Muscle layer of colon (tissue), 2 donors: Measurements from ENCODE around the gene CTXND1.

Experiments
- H3K27ac ChIP-seq: one replicate; pipeline ENCODE4 v1.7.0; 2013; ENCODE audit warnings: low read depth, mild to moderate bottlenecking, low read length, moderate library complexity
- H3K27me3 ChIP-seq, 2 donors: one replicate each; pipeline ENCODE4 v1.7.0; 2013; ENCODE audit warnings: low read length in 2 of 2, mild to moderate bottlenecking in 2 of 2; ENCODE audit not compliant: insufficient read depth in 2 of 2, control insufficient read depth in 1 of 2
- H3K36me3 ChIP-seq: one replicate; pipeline ENCODE4 v1.7.0; 2013; ENCODE audit warnings: mild to moderate bottlenecking, low read length; ENCODE audit not compliant: insufficient read depth
- H3K4me1 ChIP-seq: one replicate; pipeline ENCODE4 v1.7.0; 2013; ENCODE audit warnings: mild to moderate bottlenecking, low read length; ENCODE audit not compliant: insufficient read depth
- H3K4me3 ChIP-seq, 2 donors: one replicate each; pipeline ENCODE4 v1.7.0; 2013; ENCODE audit warnings: low read length in 2 of 2, low read depth in 1 of 2, mild to moderate bottlenecking in 1 of 2, moderate library complexity in 1 of 2
- H3K9ac ChIP-seq: one replicate; pipeline ENCODE4 v1.7.0; 2013; ENCODE audit warnings: low read length
- H3K9me3 ChIP-seq: one replicate; pipeline ENCODE4 v1.7.0; 2013; ENCODE audit warnings: mild to moderate bottlenecking, low read length
- donor health status: abdominal sarcoma.
- donor health status: Adenocarcinoma of cecum.

Gene CTXND1

DNA sequence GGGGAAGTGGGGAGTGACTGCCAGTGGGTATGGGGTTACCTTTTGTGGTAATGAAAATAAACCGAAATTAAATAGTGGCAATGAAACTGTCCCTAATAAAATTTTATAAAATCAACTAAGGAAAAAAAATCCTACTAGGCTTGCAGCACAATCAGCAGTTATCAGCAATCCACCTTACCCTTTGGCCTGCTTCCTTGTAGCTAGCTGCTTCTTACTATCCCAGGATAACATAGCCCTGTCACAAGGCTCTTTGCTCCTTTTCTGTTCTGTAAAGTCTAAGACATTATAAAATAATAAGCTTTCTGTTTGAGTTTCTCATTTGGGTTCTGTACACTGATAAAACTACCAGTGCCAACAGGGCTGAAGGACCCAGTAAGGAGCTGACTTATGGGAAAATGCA, 23.0 kb upstream of the CTXND1 start:
- Histone ChIP-seq H3K27me3 (no peaks in the 10 kb centered on the region), H3K9me3 (no peaks in the 10 kb centered on the region), H3K9ac (no peak overlapping the region), H3K4me3 (no peak overlapping the region), H3K4me1 (no peaks in the 10 kb centered on the region), H3K36me3 (no peaks in the 10 kb centered on the region), H3K27ac (no peak overlapping the region)

DNA sequence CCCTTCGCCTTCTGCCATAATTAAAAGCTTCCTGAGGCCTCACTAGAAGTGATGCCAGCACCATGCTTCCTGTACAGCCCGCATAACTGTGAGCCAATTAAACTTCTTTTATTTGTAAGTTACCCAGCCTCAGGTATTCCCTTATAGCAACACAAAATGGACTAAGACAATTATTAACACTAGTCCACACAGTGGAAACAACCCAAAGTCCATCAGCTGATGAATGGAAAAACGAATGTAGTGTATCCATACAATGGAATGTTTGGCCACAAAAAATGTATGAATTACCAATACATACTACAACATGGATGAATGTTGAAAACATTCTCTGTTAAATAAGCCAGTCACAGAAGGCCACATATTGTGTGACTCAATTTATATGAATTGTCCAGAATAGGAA, 22.5 kb upstream of the CTXND1 start:
- no peak overlapping the region for H3K9ac ChIP-seq
- no peak overlapping the region for H3K27ac ChIP-seq
- H3K27me3 ChIP-seq: no peaks in the 10 kb centered on the region

DNA sequence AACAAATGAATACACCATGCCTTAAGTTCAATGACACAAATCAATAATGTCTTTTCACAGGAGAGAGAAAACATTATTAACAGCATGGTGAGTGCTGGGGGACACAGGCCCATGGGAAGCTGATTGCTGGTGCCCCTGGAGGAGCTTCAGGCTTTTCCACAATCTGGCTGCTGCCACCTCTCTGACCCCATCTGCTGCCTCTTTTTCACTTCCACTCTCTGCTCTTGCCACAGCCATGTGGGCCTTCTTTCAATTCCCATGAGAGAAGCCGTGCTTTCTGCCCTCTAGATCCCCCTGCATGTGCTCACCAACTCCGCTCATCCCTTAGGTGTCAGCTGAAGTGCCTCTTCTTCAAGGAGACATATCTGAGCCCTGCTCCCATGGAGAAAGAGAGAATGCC, 21.0 kb upstream of the CTXND1 start:
- H3K36me3 ChIP-seq: no peaks in the 10 kb centered on the region
- H3K4me1 ChIP-seq: no peaks in the 10 kb centered on the region
- H3K9me3 ChIP-seq: no peaks in the 10 kb centered on the region
- H3K27me3 ChIP-seq: no peaks in the 10 kb centered on the region
- no peak overlapping the region for H3K27ac ChIP-seq
- H3K4me3 ChIP-seq: no peak overlapping the region
- H3K9ac ChIP-seq: no peak overlapping the region

More for the DNA sequence above, 22.5 kb upstream of the CTXND1 start:
- no peak overlapping the region for H3K4me3 ChIP-seq
- no peaks in the 10 kb centered on the region for H3K4me1 ChIP-seq
- H3K9me3 ChIP-seq: no peaks in the 10 kb centered on the region
- no peaks in the 10 kb centered on the region for H3K36me3 ChIP-seq

DNA sequence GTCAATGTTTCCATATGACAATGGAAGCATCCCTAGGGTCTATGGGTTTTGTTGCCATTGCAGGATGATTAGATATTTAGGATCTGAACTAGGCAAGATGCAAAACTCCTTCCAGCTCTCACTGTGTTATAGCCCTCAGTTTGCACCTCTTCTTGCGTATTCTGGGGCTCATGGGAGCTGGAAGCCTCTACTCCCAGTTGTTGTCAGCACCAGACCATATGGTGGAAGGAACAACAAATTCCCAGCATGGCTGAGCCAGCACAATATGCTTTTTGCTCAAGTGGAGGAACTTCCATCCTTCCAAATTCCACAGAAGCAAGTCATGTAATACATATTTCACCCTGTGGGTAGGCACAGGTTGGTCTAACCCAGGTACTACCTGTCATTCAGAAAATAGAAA, 18.5 kb upstream of the CTXND1 start:
- H3K27me3 ChIP-seq: no peaks in the 10 kb centered on the region

DNA sequence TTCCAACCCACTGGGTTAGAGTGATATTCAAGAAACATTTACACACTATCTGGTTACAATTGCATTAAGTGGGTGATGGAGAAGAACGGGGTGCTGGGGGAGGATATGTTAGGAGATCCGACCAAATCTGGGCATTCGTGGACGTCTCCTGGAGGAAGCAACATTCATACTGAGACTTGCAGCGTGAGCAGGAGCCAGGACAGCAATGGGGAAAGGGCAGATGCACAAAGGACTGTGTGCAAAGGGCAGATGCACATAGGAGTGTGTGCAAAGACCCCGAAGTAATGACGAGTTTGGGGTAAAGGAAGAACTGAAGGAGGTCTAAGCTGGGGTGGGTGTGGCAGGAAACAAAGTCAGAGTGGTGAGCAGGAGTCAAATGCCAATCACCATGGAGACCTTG, 16.1 kb upstream of the CTXND1 start:
- H3K9ac ChIP-seq: no peak overlapping the region
- H3K4me1 ChIP-seq: no peaks in the 10 kb centered on the region
- H3K4me3 ChIP-seq: no peak overlapping the region
- H3K9me3 ChIP-seq: no peaks in the 10 kb centered on the region
- H3K36me3 ChIP-seq: no peaks in the 10 kb centered on the region
- no peaks in the 10 kb centered on the region for H3K27me3 ChIP-seq
- no peak overlapping the region for H3K27ac ChIP-seq

More for the DNA sequence above, 18.5 kb upstream of the CTXND1 start:
- no peak overlapping the region for H3K27ac ChIP-seq
- H3K9ac ChIP-seq: no peak overlapping the region
- no peaks in the 10 kb centered on the region for H3K36me3 ChIP-seq
- no peaks in the 10 kb centered on the region for H3K9me3 ChIP-seq
- H3K4me1 ChIP-seq: no peaks in the 10 kb centered on the region
- H3K4me3 ChIP-seq: no peak overlapping the region

DNA sequence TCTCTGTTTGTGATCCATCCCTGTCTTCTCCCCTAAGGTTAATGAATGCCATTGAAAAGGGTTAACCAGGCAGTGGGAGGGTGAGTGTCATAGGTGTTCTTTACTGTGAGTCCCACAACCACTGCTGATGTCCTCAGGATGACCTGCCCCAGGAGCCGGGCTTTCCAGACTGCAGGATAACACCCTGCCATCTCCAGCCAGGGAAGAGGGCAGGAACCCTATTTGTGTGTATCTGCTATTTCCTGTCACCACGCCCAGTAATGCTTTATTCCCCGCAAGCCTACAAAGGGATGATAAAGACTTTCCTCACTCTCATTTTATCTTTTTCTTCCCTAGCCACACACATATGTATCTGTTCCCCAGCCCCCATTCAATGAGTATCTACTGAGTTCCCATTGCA, 15.6 kb upstream of the CTXND1 start:
- Histone ChIP-seq H3K4me1 (no peaks in the 10 kb centered on the region), H3K9ac (no peak overlapping the region), H3K27ac (no peak overlapping the region), H3K9me3 (no peaks in the 10 kb centered on the region), H3K27me3 (no peaks in the 10 kb centered on the region), H3K36me3 (no peaks in the 10 kb centered on the region), H3K4me3 (no peak overlapping the region)

DNA sequence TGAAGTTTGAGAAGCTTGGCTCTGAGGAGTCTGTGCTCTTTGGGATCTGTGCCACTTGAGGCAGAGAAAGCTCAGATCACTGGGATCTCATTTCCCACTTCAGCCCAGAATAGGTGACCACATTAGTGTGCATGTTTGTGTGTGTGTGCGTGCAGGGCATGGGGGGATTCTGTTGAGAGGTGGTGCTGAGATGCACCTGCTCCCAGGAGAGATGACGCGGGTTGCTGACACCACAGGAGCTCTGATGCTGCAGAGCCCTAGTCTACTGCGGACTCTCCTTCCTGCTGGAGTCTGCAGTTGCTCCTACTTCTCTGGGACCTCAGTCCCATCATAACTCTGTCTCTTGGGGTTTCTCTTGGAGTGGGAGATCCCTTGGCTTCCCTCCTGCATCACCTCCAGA, 14.7 kb upstream of the CTXND1 start:
- Histone ChIP-seq H3K27me3 (no peaks in the 10 kb centered on the region), H3K27ac (no peak overlapping the region), H3K4me3 (no peak overlapping the region), H3K9me3 (no peaks in the 10 kb centered on the region), H3K36me3 (no peaks in the 10 kb centered on the region), H3K9ac (no peak overlapping the region), H3K4me1 (no peaks in the 10 kb centered on the region)

DNA sequence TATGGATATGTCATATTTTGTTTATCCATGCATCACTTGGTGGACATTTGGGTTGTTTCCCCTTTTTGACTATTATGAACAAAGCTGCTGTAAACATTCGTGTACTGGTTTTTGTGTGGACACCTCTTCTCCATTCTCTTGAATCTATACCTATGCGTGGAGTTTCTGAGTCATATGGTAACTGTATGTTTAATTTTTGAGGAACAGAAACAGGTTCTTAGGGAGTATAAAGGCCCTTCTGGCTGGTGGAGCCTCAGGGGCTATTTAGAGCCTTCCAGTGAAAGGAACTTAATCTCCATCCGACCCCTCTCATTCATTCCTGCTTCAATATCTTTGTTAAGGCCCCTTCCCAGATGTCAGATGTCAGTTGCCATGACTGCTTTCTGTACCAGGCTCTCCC, 14.1 kb upstream of the CTXND1 start:
- no peaks in the 10 kb centered on the region for H3K4me1 ChIP-seq
- H3K27me3 ChIP-seq: no peaks in the 10 kb centered on the region
- H3K36me3 ChIP-seq: no peaks in the 10 kb centered on the region
- H3K27ac ChIP-seq: no peak overlapping the region
- no peak overlapping the region for H3K4me3 ChIP-seq
- H3K9ac ChIP-seq: no peak overlapping the region
- no peaks in the 10 kb centered on the region for H3K9me3 ChIP-seq

DNA sequence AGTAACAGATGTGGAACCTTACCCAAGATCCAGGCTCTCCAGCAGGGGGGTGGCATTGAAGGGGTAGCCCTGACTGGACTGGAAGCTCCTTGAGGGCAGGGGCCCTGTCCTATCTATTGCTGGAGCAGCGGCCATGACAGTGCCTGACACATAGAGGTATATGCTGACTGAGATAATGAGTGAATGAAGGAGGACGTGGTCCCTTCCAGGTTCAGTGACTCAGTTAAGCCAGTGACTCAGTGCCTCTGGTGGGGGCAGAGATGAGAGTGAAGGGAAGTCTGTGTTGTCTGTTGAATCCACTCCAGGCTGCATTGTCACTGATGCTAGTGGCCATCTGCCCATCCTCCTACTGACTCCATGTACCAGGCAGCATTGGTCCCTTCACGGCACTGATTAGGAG, 13.0 kb upstream of the CTXND1 start:
- Histone ChIP-seq H3K4me3 (no peak overlapping the region), H3K27me3 (no peaks in the 10 kb centered on the region), H3K27ac (no peak overlapping the region)

DNA sequence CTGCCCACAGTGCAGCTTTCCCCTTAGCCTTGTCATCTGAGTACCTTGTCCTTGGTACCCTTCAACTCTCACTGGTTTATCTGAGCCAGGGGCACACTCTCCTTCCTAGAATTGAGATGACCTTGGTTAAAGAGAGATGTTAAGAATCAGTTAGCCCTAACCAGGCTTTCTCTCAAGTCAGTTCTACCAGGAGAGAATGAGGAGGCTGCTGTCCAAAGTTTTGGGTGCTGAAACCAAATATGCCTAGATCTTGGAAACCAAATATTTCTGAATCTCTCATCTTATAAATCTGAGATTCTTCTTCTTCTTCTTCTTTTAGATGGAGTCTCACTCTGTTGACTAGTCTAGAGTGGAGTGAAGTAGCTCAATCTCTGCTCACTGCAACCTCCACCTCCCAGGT, 12.0 kb upstream of the CTXND1 start:
- Histone ChIP-seq H3K9ac (no peak overlapping the region), H3K36me3 (no peaks in the 10 kb centered on the region), H3K9me3 (no peaks in the 10 kb centered on the region), H3K4me3 (no peak overlapping the region), H3K27me3 (no peaks in the 10 kb centered on the region), H3K27ac (no peak overlapping the region), H3K4me1 (no peaks in the 10 kb centered on the region)

More for the DNA sequence above, 13.0 kb upstream of the CTXND1 start:
- H3K9me3 ChIP-seq: no peaks in the 10 kb centered on the region
- no peaks in the 10 kb centered on the region for H3K36me3 ChIP-seq
- no peak overlapping the region for H3K9ac ChIP-seq
- no peaks in the 10 kb centered on the region for H3K4me1 ChIP-seq

DNA sequence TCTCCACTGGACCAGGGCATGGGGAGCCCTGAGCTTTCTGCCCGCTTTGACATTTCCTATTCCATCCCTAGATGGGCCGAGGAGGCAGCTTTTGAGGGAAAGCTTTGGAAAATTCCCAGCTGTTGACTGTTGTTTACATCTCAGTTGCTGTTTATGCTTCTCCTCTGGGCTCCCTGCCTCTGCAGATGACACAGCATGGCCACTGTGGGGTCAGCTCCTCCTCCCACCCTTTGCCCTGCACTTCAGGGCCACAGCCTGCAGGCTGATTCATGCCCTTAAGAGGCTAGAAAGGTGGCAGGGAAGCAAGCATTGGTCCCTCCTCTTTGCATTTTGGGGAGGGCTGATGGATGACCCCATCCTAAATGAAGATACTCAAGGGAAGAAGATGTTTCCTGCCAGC, 8.5 kb upstream of the CTXND1 start:
- Histone ChIP-seq H3K9me3 (no peaks in the 10 kb centered on the region), H3K36me3 (no peaks in the 10 kb centered on the region), H3K9ac (no peak overlapping the region), H3K4me3 (no peak overlapping the region), H3K4me1 (no peaks in the 10 kb centered on the region), H3K27me3 (no peaks in the 10 kb centered on the region), H3K27ac (no peak overlapping the region)

DNA sequence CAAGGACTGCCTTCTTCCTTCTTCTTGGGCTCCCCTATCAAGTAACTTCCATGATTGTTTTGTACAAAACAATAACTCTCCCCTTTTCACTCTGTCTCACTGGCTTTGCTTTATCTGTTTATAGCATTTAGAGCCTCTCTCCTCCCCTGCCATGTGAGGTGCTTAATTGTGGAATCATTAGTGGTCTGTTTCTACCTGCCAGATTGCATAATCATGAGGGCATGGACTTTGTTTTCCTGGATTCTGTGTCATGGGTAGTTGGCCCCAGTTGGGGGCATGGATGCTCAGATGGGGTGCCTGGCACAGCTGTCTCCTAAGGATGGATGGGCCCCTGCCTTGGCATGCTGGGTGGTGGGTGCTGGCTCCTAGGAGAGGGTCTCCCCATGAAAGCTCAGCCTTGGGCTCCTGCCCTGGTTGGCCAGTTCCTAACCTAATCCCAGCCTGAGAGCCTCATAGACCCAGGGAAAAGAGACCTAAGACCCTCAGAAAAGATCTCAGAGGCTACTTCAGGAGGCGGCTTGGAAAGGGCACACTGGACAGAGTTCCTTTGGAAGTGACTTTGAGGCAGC, 8.0 kb upstream of the CTXND1 start:
- H3K9me3 ChIP-seq: no peaks in the 10 kb centered on the region
- no peak overlapping the region for H3K27ac ChIP-seq
- H3K36me3 ChIP-seq: no peaks in the 10 kb centered on the region
- no peaks in the 10 kb centered on the region for H3K4me1 ChIP-seq
- H3K4me3 ChIP-seq: no peak overlapping the region
- H3K9ac ChIP-seq: no peak overlapping the region
- H3K27me3 ChIP-seq: no peaks in the 10 kb centered on the region
